NCI-H2227 (cell line): ENCODE measurements around the gene HID1.
"Not testable (repeated sequence)": the region's sequence is repeated elsewhere in the genome, so short reads cannot be mapped to it uniquely, and the experiment has no call there.

ENCODE experiments used
- DNase-seq: peaks from one replicate; lab custom pipeline; 2025; ENCODE audit not compliant: unreplicated experiment; lab: John Stamatoyannopoulos, UW

The HID1 gene

DNA sequence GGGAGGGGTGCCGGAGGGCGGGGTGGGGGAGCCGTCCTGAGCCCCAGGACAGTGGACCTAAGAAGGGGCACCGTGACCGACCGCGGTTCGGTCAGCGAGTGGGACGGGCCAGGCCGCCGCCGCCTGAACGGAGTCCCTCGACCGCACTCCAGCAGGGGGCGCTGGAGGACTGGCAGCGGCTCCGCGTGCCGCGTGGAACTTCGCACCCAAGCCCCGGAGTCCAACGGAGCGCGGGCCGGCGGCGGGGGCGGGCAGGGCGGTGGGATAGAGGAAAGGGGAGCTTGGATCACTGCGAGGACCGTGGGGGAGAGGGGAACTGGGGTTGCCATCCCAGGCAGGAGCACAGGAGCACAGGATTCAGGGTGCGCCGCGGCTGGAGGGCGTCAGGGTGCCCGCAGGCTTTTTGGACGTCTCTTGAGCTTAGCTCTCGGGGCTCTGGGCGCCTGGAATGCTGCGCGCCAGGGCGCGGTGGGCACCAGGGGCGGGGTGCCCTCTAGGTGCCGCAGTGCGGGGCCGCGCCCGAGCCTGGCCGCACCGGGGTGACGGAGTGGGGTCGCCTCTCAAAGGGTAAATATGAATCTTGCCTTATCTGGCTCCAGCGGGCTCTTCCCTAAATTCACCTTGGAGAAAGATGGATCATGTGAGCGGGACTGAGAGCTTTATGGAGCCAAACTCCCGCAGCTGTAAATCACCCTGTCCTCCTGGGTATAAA lies 48.9 kb downstream of the HID1 start:
- DNase-seq = peak; percentile 54

DNA sequence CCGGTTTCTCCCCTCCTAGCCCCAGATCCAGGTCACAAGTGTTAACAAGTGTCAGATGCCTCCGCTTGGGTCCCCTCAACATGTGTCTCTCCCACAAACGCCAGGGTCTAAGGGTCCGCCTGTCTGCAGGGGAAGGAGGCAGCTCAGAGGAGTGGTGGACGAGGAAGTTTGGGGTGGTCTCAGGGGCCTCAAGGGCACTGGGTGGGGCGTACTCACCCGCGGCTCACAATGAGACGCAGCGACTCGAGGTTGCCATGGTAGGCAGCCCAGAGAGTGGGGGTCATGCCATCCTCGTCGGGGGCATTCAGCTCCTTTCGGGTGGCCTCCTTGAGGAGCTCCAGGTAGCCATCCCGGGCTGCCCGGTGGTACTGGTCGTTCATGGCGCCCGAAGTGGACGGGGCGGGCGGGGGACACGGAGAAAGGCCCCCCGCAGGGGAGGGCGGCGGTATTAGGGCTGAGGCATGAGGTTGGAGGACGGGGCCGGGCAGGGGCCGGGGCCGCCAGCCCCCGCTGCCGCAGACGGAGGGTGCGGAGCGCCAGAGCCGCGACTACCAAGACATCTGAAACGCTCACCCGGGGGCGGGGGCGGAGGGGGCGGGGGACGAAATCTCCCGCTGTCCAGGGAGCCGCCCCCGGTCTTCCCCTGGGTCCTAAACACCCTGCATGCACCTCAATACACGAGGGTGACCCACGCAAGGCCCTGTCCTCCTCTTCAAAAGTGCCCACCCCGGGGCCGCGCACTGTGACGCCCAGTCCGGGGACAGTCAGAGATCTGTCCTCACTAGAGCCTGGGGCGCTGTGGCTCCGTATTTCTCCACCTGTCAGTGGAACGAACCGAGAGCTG lies 49.6 kb downstream of the HID1 start, which contains the start of gene USH1G:
Gene USH1G, minus strand, starts transcription at position 562 of the 844 bp plus-strand sequence. Its CDS starts 182 bp downstream, at position 380.
- no peak for DNase-seq

DNA sequence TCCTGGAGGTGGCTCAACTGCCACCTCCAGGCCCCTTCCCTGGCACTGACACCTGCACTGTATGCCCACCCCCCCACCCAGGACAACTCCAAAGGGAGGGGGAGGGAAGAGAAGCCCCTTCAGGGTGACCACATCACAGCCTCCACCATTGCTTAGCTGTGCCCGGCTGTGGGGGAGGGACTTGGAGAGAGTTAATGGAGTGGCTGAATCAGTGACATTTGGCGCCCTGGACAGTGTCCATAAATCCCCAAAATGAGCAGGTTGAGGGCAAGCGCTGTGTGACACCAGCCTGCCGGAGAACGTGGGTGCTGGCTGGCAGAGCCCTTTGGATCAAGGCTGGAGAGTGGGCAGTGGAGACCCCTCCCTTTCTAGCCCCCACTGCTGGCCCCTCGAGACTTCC lies 50.4 kb downstream of the HID1 start:
- no peak for DNase-seq

DNA sequence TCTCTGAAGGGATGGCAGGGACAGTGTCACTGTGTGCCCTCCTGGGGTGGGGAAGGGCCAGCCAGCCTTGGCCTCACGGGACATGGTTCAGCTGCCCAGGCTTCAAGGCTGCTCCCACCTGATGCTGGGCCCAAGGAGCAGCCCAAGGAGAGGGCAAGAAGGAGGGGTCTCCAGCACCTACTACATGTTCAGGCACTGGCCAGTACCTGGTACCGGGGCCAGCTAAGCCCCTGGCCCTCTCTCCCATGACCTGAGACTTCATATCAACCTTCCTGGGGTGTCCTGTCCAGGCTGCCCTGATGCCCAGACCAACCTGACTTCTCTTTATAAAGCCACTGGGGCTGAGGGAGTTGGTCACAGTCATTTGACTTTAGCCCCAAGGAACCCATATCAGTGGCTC lies 50.8 kb downstream of the HID1 start:
- DNase-seq = no peak

DNA sequence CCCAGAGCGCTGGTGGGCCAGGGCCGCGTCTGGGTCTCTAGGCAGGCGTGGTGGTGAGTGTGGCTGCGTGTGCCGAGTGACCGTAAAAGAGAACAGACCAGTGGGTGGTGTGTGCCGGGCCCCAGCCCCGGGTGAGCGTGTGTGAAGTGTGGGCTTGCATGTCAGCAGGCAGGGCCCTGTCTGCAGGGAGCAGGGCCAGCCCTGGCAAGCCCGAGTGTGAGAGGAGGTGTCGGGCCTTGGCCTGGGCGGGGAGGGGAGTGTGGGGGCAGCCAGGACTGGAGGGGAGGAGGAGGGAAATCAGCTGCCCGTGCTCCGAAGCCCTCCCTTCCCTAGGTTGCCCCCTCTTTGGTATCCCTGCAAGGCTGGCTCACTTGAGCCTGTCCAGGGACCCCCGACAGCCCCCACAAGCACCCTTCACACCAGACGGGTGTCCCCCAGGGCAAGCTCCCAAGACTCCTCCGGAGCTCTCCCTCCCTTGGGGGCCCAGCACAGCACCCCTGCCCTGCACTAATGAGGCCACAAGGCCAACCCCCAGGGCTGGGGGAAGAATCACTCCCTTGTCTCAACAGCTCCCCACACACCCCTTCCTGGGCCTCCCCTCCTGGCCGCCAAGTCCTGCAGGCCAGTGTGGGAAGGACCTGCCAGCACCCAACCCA lies 51.4 kb downstream of the HID1 start:
- DNase-seq = no peak

DNA sequence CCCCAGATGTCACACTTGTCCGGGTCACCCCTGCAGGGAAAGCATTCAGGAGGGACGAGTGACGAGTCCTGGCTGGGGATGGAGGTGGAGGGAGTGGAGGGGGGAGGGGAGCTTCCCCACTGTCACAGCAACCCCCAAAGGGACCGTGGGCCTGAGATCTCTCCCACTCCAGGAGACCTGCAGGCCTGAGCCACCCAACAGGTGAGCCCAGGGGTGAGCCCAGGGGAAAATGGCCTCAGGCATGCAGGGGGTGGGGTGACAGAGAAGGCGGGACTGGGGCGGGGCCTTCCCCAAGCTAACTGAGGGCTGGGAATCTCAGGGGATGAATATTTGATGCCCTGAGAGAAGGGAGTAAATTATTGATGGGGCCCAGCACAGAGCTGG lies 51.9 kb downstream of the HID1 start:
- DNase-seq = no peak

DNA sequence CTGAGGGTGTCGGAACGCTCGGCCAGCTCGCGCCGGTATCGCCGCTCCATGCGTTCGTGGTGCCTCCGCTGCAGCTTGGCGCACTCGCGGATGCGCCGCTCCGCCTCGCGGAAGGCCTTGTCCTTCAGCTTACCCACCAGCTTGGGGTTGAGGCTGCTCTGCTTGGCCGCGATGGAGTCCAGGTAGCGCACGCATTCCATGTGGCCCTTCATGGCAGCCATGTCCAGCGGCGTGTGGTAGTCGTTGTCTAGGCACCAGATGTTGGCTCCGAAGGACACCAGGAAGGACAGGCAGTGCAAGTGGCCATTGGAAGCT lies 52.3 kb downstream of the HID1 start:
- no peak for DNase-seq

DNA sequence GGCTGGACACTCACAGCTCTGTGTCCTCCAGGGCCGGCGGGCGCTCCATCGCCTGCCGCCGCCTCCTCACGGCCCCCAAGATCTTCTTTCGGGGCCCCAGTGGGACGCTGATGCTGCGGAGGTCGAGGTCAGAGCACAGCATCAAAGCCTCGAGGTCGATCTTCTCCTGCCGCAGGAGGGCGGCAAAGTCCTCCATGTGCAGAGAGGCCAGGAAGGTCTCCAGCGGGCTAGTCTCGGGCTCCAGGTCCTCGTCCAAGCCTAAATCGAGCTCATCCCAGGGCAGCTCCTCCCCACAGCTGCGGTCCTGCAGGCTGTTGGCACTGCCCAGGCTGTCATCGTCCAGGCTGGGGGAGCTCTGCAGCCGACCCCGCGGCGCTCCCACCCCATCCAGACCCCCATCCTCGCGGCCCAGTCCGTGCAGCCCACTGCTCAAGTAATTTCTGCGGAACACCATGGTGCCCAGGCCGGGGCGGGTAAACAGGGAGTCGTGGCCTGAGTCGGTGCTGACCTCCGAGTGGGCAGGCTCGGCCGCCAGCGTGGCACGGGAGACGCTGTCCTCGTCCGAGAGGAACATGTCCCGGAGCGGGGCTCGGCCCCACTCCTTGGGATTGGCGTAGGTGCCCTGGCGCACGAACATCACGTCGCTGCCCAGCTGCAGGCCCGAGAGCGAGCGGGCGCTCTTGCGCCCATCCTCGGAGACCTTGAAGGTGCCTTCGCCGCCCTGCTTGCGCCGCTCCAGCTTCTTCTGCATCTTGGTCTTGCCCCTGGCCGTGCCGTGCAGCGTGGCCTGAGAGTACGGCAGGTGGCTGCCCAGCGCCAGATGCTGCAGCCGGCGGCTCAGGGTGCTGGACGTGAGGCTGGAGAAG lies 52.9 kb downstream of the HID1 start:
- DNase-seq = no peak

DNA sequence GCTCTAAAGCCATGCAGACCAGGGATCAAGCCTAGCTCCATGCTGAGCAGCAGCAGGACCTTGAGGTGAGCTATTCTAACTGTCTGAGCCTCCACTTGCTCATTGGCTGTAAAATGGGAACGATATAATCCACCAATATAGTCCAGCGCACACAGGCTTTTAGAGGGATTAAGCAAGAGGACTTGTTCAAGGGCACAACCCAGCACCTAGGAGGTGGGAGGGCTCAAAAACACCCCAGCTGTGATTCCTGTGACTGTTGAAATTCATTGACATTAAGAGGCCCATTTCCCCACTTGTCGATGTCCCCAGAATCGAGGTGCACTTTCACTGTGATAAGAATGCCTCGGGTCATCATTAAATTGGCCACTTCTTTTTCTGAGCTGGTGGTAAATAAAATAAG lies 53.7 kb downstream of the HID1 start:
- DNase-seq = no peak

DNA sequence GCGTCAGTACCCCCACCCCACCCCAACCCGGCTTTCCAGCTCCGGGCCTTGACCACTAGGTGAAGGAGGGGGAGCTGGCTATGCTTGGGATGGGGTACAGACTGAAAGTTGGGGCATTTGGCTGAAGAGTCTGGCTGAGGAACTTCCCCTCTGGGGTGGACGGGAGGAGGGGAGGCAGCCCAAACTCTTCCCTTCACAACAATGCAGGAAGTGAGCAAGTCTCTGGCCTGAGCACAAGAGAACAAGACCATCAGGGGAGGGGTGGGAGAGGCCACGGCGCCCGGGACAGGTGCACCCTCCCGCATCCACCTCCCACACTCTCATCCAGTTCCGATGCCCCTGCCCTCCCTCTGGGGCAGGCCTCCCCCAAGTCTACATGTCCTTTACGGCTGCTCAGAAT lies 55.1 kb downstream of the HID1 start:
- DNase-seq = no peak

DNA sequence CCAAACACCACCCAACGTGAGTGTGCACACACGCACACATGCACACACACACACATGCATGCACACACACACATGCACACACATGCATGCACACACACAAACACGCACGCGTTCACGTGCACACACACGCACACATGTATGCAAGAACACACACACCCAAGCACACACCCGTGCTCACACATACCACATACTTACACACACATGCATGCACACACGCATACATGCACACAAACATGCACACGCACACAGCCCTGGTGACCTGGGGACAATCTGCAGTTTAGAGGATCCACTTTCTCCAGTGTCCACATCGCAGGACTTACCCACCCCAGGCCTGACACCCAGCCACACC lies 55.7 kb downstream of the HID1 start:
- no peak for DNase-seq

DNA sequence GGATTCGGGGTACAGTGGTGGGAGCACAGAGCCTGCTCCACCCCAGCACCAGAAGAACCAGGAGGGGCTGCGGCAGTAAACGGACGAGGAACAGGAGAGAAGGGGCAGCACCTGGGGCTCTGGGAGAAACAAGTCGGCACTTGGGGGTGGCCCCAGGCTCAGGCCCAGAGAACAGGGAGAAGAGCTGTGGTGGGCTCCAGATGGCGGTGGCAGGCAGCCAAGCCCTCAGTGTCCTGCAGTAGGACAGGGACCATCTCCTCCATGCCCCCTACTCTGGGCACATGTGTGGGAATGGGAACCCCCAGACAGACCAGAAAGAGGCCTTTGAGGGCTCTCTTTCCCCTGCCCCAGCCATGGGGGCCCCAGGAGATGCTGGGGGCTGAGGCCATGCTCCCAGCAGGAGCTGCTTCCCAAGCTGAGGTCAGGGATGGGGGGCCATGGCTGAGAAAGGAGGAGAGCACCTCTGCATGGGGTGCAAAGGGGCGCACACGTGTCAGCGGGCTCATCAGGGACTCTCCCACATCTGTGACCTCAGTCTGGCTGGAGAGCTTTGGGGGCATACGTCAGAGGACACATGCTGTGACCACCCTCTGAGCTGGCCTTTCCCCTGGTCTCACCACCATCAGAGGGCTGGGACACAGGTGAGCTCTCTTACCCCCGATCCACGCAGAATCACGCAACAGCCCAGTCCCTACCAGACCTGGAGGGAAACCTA lies 56.3 kb downstream of the HID1 start:
- DNase-seq = no peak

DNA sequence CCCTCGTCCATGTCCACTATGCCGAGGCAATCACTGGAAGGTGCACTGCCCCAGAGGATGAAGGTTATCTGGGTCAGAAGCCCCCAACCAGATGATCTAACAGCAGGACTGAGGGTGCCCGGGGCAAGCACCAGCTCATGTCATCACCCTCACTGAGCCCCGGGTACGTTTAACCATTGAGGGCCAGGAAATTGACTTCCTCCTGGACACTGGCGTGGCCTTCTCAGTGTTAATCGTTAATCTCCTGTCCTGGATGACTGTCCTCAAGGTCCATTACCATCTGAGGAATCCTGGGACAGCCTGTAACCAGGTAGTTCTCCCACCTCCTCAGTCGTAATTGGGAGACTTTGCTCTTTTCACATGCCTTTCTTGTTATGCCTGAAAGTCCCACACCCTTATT lies 61.1 kb downstream of the HID1 start:
- DNase-seq = not testable (repeated sequence)

DNA sequence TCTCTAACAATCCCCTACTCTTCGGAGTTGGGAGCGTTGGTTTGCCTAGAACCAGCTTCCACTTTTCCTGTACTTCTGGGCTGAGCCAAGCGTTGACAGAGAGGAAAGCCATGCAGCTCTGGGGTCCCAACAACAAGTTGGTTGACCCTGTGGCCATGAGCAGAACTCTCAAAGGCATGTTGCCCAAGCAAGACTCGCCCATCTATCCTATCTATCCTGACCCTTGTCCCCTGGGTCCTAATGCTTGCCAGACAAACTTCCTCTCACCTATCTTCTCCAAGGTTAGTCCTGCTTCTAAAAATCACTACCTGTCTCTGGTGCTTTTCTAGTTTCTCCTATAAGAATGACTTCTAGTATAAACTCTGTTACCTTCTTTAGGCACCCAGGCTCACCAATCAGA lies 63.5 kb downstream of the HID1 start:
- not testable (repeated sequence) for DNase-seq

DNA sequence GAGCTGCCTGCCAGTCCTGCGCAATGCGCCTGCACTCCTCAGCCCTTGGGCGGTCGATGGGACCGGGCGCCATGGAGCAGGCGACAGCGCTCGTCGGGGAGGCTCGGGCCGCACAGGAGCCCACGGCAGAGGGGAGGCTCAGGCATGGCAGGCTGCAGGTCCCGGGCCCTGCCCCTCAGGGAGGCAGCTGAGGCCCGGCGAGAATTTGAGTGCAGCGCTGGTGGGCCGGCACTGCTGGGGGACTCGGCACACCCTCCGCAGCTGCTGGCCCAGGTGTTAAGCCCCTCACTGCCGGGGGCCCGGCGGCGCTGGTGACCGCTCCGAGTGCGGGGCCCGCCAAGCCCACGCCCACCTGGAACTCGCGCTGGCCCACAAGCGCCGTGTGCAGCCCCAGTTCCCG lies 65.5 kb downstream of the HID1 start:
- DNase-seq = no peak

DNA sequence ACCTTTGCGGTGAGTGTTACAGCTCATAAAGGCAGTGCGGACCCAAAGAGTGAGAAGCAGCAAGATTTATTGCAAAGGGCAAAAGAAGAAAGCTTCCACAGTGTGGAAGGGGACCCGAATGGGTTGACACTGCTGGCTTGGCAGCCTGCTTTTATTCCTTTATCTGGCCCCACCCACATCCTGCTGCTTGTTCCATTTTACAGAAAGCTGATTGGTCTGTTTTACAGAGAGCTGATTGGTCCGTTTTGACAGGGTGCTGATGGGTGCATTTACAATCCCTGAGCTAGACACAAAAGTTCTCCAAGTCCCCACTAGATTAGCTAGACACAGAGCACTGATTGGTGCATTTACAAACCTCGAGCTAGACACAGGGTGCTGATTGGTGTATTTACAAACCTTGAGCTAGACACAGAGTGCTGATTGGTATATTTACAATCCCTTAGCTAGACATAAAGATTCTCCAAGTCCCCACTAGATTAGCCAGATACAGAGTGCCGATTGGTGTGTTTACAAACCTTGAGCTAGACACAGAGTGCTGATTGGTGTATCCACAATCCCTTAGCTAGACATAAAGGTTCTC lies 66.3 kb downstream of the HID1 start:
- DNase-seq = not testable (repeated sequence)

DNA sequence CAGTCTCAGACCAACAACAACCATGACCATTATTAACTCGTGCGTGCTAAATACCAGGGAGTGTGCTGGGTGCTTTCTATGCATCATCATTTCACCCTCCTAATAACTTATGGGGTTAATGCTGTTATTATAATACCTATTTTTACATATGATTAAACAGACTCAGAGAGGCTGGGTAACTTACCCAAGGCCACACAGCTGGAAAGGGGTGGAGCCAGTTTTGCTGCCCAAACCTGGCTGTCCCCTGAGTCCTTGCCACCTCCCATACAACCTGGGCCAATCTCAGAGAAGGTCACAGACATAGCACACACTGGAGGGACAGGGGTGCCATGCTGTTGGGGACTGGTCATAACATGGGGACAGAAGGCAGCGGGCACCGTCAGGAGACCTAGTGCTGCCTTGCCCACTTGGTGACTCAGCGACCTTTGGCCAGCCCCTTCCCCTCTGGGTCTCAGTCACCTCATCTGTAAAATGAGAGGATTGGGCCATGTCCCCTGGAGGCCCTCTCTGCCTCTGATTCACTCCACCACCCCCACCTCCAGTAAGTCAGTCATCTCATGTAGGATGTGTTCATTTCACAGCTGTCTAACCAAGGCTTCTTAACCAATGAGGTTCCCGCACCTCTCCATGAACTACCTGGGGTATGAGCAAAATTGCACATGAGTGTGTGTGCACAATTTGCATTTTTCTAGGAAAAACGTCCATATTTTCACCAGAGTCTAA lies 67.7 kb downstream of the HID1 start:
- DNase-seq = no peak

DNA sequence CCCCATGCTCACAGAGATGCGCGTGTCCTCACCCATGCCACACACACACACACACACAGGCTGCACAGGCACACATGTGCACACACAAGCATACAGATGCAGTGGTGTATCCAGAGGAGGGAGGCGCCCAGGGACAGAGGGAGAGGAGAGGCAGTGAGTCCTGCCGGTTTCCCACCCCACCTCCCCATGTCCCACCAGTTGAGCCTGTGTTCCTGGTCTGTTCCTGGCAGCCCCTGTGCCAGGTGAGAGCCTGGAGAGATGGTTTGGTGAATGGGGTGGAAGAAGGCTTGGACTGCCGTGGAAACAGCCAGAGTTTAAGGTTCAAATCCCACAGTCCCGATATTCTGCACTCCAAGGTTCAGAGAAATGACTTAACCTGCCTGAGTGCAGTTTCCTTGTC lies 68.9 kb downstream of the HID1 start:
- no peak for DNase-seq

DNA sequence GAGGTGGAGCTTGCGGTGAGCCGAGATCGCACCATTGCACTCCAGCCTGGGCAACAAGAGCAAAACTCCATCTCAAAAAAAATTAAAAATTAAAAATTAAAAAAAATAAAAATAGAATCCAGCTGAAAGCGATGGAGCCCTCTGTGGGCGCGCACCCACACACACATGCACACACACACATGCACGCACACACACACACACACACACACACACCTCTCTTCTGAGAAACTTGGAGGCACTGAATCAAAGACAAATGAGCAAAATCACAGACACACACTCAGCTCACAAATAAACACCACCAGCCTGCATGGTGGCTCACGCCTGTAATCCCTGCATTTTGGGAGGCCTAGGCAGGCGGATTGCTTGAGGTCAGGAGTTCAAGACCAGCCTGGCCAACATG lies 69.5 kb downstream of the HID1 start:
- no peak for DNase-seq
